ENCODE results near the gene PAGE2. TPM values are rescaled to one million over a fixed set of nuclear protein-coding genes. Genes with fewer than 3 reads are reported as not detected.

Gene PAGE2
- total and polyA plus RNA-seq, 2 experiments from 2014 or later, result not detected

DNA sequence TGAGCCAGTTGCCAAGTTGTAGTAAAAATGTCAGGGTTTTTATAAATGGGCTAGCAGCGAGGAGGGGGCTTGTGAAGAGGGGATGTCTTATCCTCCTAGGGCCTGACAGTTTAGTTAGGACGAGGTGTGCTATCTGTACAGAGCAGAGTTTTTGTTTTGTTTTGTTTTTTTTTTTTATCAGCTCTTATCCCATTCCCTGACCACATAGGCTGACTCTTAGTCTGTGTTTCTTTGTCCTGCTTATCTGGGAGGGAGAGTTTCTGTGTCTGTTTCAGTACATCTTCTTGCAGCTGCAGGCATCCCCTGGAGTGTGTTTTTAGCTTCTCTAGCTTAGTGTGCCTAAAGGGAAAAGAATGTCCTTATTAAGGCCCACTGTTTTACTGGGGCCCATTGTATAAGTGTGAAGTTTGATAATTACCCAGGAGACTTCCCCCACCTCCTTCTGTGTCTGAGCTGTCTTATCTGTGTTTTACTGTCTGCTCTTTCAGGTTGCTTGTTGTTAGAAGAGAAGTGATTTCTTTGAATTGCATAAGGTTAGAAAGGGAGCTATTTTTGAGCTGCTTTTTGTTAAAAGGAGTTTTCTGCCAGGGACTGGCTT lies 32.0 kb downstream of the PAGE2 start (continued):
- TF ChIP-seq, protein P1, sequence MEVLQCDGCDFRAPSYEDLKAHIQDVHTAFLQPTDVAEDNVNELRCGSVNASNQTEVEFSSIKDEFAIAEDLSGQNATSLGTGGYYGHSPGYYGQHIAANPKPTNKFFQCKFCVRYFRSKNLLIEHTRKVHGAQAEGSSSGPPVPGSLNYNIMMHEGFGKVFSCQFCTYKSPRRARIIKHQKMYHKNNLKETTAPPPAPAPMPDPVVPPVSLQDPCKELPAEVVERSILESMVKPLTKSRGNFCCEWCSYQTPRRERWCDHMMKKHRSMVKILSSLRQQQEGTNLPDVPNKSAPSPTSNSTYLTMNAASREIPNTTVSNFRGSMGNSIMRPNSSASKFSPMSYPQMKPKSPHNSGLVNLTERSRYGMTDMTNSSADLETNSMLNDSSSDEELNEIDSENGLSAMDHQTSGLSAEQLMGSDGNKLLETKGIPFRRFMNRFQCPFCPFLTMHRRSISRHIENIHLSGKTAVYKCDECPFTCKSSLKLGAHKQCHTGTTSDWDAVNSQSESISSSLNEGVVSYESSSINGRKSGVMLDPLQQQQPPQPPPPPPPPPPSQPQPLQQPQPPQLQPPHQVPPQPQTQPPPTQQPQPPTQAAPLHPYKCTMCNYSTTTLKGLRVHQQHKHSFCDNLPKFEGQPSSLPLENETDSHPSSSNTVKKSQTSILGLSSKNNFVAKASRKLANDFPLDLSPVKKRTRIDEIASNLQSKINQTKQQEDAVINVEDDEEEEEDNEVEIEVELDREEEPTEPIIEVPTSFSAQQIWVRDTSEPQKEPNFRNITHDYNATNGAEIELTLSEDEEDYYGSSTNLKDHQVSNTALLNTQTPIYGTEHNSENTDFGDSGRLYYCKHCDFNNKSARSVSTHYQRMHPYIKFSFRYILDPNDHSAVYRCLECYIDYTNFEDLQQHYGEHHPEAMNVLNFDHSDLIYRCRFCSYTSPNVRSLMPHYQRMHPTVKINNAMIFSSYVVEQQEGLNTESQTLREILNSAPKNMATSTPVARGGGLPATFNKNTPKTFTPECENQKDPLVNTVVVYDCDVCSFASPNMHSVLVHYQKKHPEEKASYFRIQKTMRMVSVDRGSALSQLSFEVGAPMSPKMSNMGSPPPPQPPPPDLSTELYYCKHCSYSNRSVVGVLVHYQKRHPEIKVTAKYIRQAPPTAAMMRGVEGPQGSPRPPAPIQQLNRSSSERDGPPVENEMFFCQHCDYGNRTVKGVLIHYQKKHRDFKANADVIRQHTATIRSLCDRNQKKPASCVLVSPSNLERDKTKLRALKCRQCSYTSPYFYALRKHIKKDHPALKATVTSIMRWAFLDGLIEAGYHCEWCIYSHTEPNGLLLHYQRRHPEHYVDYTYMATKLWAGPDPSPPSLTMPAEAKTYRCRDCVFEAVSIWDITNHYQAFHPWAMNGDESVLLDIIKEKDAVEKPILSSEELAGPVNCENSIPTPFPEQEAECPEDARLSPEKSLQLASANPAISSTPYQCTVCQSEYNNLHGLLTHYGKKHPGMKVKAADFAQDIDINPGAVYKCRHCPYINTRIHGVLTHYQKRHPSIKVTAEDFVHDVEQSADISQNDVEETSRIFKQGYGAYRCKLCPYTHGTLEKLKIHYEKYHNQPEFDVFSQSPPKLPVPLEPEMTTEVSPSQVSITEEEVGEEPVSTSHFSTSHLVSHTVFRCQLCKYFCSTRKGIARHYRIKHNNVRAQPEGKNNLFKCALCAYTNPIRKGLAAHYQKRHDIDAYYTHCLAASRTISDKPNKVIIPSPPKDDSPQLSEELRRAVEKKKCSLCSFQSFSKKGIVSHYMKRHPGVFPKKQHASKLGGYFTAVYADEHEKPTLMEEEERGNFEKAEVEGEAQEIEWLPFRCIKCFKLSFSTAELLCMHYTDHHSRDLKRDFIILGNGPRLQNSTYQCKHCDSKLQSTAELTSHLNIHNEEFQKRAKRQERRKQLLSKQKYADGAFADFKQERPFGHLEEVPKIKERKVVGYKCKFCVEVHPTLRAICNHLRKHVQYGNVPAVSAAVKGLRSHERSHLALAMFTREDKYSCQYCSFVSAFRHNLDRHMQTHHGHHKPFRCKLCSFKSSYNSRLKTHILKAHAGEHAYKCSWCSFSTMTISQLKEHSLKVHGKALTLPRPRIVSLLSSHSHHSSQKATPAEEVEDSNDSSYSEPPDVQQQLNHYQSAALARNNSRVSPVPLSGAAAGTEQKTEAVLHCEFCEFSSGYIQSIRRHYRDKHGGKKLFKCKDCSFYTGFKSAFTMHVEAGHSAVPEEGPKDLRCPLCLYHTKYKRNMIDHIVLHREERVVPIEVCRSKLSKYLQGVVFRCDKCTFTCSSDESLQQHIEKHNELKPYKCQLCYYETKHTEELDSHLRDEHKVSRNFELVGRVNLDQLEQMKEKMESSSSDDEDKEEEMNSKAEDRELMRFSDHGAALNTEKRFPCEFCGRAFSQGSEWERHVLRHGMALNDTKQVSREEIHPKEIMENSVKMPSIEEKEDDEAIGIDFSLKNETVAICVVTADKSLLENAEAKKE (CRISPR knock-in tag; IDR thresholded peaks at IDR 0.05), result no peak
- TF ChIP-seq ZNF331 (CRISPR knock-in tag; IDR thresholded peaks at IDR 0.05; ENCODE audit: low read depth) (no peak), EZH2 (IDR thresholded peaks at IDR 0.05; ENCODE audit: low read depth, unreplicated experiment) (no peak), NANOG (IDR thresholded peaks at IDR 0.05; ENCODE audit: borderline replicate concordance) (no peak), JUNB (IDR thresholded peaks at IDR 0.05; ENCODE audit: unreplicated experiment) (no peak)
- TF ChIP-seq, protein P2, sequence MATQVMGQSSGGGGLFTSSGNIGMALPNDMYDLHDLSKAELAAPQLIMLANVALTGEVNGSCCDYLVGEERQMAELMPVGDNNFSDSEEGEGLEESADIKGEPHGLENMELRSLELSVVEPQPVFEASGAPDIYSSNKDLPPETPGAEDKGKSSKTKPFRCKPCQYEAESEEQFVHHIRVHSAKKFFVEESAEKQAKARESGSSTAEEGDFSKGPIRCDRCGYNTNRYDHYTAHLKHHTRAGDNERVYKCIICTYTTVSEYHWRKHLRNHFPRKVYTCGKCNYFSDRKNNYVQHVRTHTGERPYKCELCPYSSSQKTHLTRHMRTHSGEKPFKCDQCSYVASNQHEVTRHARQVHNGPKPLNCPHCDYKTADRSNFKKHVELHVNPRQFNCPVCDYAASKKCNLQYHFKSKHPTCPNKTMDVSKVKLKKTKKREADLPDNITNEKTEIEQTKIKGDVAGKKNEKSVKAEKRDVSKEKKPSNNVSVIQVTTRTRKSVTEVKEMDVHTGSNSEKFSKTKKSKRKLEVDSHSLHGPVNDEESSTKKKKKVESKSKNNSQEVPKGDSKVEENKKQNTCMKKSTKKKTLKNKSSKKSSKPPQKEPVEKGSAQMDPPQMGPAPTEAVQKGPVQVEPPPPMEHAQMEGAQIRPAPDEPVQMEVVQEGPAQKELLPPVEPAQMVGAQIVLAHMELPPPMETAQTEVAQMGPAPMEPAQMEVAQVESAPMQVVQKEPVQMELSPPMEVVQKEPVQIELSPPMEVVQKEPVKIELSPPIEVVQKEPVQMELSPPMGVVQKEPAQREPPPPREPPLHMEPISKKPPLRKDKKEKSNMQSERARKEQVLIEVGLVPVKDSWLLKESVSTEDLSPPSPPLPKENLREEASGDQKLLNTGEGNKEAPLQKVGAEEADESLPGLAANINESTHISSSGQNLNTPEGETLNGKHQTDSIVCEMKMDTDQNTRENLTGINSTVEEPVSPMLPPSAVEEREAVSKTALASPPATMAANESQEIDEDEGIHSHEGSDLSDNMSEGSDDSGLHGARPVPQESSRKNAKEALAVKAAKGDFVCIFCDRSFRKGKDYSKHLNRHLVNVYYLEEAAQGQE (IDR thresholded peaks at IDR 0.05; ENCODE audit: unreplicated experiment), result no peak
